Nephron (organoid): ENCODE results near the gene UBAP2.

Source experiments
- H3K27ac Mint-ChIP-seq, 3 experiments: 2 replicates each; pipeline ENCODE4 v1.8.0; 2020; ENCODE audit warnings: mixed read lengths in 3 of 3, mild to moderate bottlenecking in 2 of 3, moderate library complexity in 1 of 3
- H3K27me3 Mint-ChIP-seq: 2 replicates; pipeline ENCODE4 v1.8.0; 2021; ENCODE audit warnings: low read depth, mild to moderate bottlenecking, moderate library complexity, mixed read lengths
- H3K36me3 Mint-ChIP-seq: 2 replicates; pipeline ENCODE4 v1.8.0; 2020; ENCODE audit warnings: low read depth, mixed read lengths
- H3K4me1 Mint-ChIP-seq: 2 replicates; pipeline ENCODE4 v1.8.0; 2020; ENCODE audit warnings: mixed read lengths
- H3K4me3 Mint-ChIP-seq, 3 experiments: 2 replicates each; pipeline ENCODE4 v1.8.0; 2020; ENCODE audit warnings: mild to moderate bottlenecking in 3 of 3, mixed read lengths in 3 of 3, moderate library complexity in 2 of 3
- H3K9me3 Mint-ChIP-seq: 2 replicates; pipeline ENCODE4 v1.8.0; 2020; ENCODE audit warnings: mixed read lengths
- CTCF ChIP-seq, 3 experiments: fragments of 200-600 bp; sonication (generic); IDR thresholded peaks; one replicate each; pipeline ENCODE4 v1.5.0; 2021; ENCODE audit warnings: antibody characterized with exemption in 3 of 3; ENCODE audit not compliant: unreplicated experiment in 3 of 3

UBAP2 gene

GRCh38 chr9:34059954-34060353 is 11.3 kb upstream of the UBAP2 start:
- Mint-ChIP-seq H3K36me3 (no peaks in the 10 kb centered on the region), H3K9me3 (no peaks in the 10 kb centered on the region), H3K4me1 (peaks cover 9% of the 10 kb centered on the region), H3K27ac (no peak overlapping the region), H3K4me3 (no peak overlapping the region), H3K27me3 (peaks cover 4% of the 10 kb centered on the region)
- no peak for TF ChIP-seq CTCF (IDR thresholded peaks at IDR 0.05; ENCODE audit: unreplicated experiment in 3 of 3)

GRCh38 chr9:34059281-34059680 is 10.6 kb upstream of the UBAP2 start:
- peaks cover 4% of the 10 kb centered on the region for H3K27me3 Mint-ChIP-seq
- H3K4me3 Mint-ChIP-seq: no peak overlapping the region
- no peak for TF ChIP-seq CTCF (IDR thresholded peaks at IDR 0.05; ENCODE audit: unreplicated experiment in 3 of 3)
- H3K9me3 Mint-ChIP-seq: no peaks in the 10 kb centered on the region
- no peak overlapping the region for H3K27ac Mint-ChIP-seq
- peaks cover 6% of the 10 kb centered on the region for H3K4me1 Mint-ChIP-seq
- no peaks in the 10 kb centered on the region for H3K36me3 Mint-ChIP-seq

- TF ChIP-seq CTCF (IDR thresholded peaks at IDR 0.05; ENCODE audit: unreplicated experiment in 3 of 3): no peak
- Mint-ChIP-seq H3K36me3 (peaks cover 5% of the 10 kb centered on the region), H3K4me3 (peak overlapping the region; percentile 99), H3K9me3 (no peaks in the 10 kb centered on the region), H3K27ac (peak overlapping the region; percentile 100), H3K4me1 (peaks cover 25% of the 10 kb centered on the region), H3K27me3 (no peaks in the 10 kb centered on the region)
These were observed 1.1 kb upstream of the UBAP2 start for GRCh38 chr9:34049630-34050384.

- H3K27ac Mint-ChIP-seq: peak overlapping the region; percentile 100
- H3K9me3 Mint-ChIP-seq: no peaks in the 10 kb centered on the region
- H3K36me3 Mint-ChIP-seq: peaks cover 5% of the 10 kb centered on the region
- H3K4me3 Mint-ChIP-seq: peak overlapping the region; percentile 99
- no peaks in the 10 kb centered on the region for H3K27me3 Mint-ChIP-seq
- peaks cover 25% of the 10 kb centered on the region for H3K4me1 Mint-ChIP-seq
- TF ChIP-seq CTCF (IDR thresholded peaks at IDR 0.05; ENCODE audit: unreplicated experiment in 3 of 3): no peak
These were observed 592 bp downstream of the UBAP2 start for GRCh38 chr9:34047864-34048726.

GRCh38 chr9:34046784-34047379 is 1.8 kb downstream of the UBAP2 start:
- H3K9me3 Mint-ChIP-seq: no peaks in the 10 kb centered on the region
- H3K27ac Mint-ChIP-seq: peak overlapping the region; percentile 77 to 100 (median 85)
- peaks cover 25% of the 10 kb centered on the region for H3K4me1 Mint-ChIP-seq
- no peaks in the 10 kb centered on the region for H3K27me3 Mint-ChIP-seq
- H3K4me3 Mint-ChIP-seq: peak overlapping the region; percentile 99
- peaks cover 15% of the 10 kb centered on the region for H3K36me3 Mint-ChIP-seq
- TF ChIP-seq CTCF (IDR thresholded peaks at IDR 0.05; ENCODE audit: unreplicated experiment in 3 of 3): no peak
